ENCODE data around the gene ALX3. TPM values are rescaled to one million over a fixed set of nuclear protein-coding genes. Genes with fewer than 3 reads are reported as not detected.

Gene ALX3
- total and polyA plus RNA-seq, 10 of the 15 experiments (the other 5 are each of a cell fraction or from before 2014, with no cell fraction given), result not detected

DNA sequence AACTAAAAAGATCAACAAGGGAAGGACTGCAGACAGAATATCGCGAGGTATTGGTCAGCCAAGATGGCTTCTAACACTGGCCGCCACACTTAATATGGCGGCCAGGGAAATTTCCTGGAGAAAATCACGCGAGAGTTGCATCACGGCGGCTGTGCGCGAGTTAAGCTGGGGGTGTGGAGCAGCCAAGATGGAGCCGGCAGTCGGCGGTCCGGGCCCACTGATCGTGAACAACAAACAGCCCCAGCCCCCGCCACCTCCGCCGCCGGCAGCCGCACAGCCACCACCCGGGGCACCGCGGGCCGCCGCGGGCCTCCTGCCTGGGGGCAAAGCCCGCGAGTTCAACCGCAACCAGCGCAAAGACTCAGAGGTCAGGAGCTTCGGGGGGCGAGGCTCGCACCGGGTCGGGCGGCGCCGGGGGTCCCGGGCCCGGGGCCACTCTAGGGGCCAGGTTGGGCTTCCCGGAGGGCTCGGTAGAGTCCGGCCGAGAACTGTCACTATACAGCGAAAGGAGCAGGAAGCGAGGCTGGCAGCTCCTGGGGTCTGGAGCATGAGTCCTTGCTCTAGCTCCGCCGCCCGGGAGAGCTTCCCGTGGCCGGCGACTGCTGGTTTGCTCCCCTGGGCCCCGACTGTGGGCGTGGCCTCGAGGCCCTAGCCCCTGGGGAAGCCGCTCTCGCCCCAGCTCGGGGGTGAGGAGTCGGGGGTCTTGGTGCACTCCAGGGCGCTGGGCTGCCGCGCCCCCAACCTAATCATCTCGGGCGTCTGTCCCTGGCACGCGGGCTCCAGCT, 35.8 kb downstream of the ALX3 start, which contains the start of gene STRIP1 (continued):
- no peak for TF ChIP-seq TBL1XR1 (IDR thresholded peaks at IDR 0.05; ENCODE audit: low read depth, low read length)
- TF ChIP-seq BCL11A (IDR thresholded peaks at IDR 0.05; ENCODE audit: low read depth, low read length), result no peak
- no peak for TF ChIP-seq HDAC2 (IDR thresholded peaks at IDR 0.05)
- TF ChIP-seq, protein P1, sequence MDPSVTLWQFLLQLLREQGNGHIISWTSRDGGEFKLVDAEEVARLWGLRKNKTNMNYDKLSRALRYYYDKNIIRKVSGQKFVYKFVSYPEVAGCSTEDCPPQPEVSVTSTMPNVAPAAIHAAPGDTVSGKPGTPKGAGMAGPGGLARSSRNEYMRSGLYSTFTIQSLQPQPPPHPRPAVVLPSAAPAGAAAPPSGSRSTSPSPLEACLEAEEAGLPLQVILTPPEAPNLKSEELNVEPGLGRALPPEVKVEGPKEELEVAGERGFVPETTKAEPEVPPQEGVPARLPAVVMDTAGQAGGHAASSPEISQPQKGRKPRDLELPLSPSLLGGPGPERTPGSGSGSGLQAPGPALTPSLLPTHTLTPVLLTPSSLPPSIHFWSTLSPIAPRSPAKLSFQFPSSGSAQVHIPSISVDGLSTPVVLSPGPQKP (IDR thresholded peaks at IDR 0.05; ENCODE audit: low read depth, low read length), result no peak
- peak; percentile 43 for TF ChIP-seq NBN (IDR thresholded peaks at IDR 0.05)
- no peak for TF ChIP-seq SUPT20H (IDR thresholded peaks at IDR 0.05; ENCODE audit: borderline replicate concordance, control insufficient read depth, low read depth, low read length)
- no peak for TF ChIP-seq CBX5 (IDR thresholded peaks at IDR 0.05; ENCODE audit: low read depth)
- TF ChIP-seq EP300 (IDR thresholded peaks at IDR 0.05; ENCODE audit: borderline replicate concordance in 1 of 2, control insufficient read depth in 1 of 2, low read depth in 2 of 2, low read length in 2 of 2), result no peak
- TF ChIP-seq PRDM15 (CRISPR knock-in tag; IDR thresholded peaks at IDR 0.05), result no peak
- no peak for TF ChIP-seq SMC3 (IDR thresholded peaks at IDR 0.05; ENCODE audit: borderline replicate concordance, low read length)
- TF ChIP-seq EGR1 (IDR thresholded peaks at IDR 0.05; ENCODE audit: borderline replicate concordance in 1 of 2, low read depth in 2 of 2, low read length in 2 of 2), result 0 out of 3 replicates have a peak, but pooled peaks of 1 of the 2 experiments have one; percentile 28
- TF ChIP-seq NFYA (IDR thresholded peaks at IDR 0.05; ENCODE audit: borderline replicate concordance, low read depth, low read length), result no peak
- peak in 1 of 2 experiments; percentile 32; a peak in 1 of 4 replicates for TF ChIP-seq ETV6 (conservative IDR thresholded peaks at IDR 0.05 in 1 of 2, IDR thresholded peaks at IDR 0.05 in 1 of 2; ENCODE audit: borderline replicate concordance in 1 of 2, low read depth in 1 of 2)
- TF ChIP-seq MYC (IDR thresholded peaks at IDR 0.05; ENCODE audit: insufficient read depth, insufficient read length, insufficient replicate concordance, low read length, severe bottlenecking), result no peak
- no peak for TF ChIP-seq ZBED1 (IDR thresholded peaks at IDR 0.05; ENCODE audit: borderline replicate concordance)
- TF ChIP-seq, protein P2, sequence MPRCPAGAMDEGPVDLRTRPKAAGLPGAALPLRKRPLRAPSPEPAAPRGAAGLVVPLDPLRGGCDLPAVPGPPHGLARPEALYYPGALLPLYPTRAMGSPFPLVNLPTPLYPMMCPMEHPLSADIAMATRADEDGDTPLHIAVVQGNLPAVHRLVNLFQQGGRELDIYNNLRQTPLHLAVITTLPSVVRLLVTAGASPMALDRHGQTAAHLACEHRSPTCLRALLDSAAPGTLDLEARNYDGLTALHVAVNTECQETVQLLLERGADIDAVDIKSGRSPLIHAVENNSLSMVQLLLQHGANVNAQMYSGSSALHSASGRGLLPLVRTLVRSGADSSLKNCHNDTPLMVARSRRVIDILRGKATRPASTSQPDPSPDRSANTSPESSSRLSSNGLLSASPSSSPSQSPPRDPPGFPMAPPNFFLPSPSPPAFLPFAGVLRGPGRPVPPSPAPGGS (IDR thresholded peaks at IDR 0.05; ENCODE audit: borderline replicate concordance, insufficient read depth, low read depth, low read length, poor library complexity, severe bottlenecking), result no peak
- no peak for TF ChIP-seq MEF2A (IDR thresholded peaks at IDR 0.05; ENCODE audit: insufficient read depth, low read depth, low read length)
- peak; percentile 35; the same call in 1 of the 2 replicates for TF ChIP-seq BACH1 (IDR thresholded peaks at IDR 0.05; ENCODE audit: borderline replicate concordance)

Measured in GM12878 (cell line).